ENCODE results near the gene SMAD3.
"Not testable (repeated sequence)": the region's sequence is repeated elsewhere in the genome, so short reads cannot be mapped to it uniquely, and the experiment has no call there.

The SMAD3 gene

DNA sequence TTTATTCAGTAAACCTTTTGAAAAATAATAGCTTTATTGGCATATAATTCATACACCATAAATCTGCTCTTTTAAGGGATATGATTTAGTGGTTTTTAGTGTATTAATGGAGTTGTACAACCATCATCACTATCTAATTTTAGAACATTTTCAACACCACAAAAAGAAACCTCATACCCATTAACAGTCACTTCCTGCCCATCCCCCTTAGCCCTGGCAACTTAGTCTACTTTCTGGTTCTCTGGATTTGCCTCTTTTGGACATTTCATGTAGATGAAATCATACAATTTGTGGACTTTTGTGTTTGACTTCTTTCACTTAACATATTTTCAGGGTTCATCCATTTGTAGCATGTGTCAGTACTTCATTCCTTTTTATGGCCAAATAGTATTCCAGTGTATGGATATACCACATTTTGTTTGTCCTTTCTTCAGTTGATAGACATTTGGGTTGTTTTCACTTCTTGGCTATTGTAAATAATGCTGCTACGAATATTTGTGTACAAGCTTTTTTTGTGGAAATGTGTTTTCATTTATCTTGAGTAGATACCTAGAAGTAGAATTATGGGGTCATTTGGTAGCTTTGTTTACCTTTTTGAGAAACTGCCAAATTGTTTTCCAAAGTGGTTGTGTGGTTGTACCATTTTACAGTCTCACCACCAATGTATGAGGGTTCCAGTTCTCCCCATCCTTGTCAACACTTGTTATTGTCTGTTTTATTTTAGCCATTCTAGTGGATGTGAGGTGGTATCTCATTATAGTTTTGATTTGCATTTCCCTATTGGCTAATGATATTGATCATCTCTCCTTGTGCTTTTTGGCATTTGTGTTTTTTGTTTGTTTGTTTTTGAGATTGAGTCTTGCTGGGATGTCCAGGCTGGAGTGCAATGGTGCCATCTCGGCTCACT is 45.8 kb downstream of the SMAD3 start:
- no peak for DNase-seq (ENCODE audit: low spot score)

DNA sequence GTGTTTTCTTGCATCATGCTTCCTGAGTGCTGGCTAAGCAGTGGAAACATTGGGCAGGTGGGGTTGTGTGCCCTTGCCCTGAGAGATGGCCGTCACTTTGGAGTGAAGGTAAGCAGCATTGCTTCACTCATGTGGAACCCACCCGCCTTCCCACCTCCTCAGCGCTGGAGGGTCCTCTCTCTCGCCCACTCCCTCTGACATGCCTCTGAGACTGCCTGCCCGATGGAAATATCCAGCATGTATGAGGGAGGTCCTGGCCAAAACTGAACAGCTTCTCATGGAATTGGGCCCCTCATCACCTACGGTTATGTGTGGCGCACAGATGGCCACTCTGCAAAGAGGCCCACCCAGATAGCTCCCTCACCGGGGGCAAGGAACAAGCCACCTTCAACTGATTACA is 48.6 kb downstream of the SMAD3 start:
- DNase-seq (ENCODE audit: low spot score): no peak

DNA sequence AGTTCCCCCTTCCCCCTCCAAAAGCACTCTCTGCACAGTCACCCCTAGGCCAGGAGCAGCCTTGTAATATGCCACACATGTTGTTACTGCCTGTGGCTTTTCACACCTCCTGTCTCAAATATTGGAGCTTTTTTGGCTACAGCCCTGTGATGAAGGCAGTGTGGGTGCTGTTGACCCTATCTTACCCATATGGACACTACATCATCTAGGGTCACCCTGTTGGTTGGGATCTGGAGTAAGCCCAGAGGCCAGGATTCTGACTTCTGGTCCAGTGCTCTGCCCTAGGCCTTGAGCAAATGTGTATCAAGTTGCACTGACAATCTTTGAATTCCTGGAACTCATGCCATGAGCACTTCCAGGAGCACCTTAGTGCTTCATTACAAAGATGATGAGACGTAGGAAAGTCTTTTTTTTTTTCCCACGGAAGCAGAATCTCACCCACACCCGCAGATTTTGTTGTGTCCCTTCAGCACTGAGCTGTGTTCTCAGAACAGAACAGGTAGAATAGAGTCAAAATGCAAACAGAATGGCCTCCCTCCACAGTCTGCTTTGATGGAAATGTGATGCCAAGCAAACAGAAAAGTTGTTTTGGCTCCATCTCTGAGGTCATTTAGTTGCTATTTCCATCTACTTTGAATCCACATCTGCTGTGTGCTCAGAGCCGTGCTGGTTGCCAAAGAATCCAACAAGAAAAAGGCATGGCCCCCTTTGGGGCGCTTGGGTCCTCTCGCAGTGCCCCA is 49.6 kb downstream of the SMAD3 start:
- DNase-seq (ENCODE audit: low spot score): no peak

DNA sequence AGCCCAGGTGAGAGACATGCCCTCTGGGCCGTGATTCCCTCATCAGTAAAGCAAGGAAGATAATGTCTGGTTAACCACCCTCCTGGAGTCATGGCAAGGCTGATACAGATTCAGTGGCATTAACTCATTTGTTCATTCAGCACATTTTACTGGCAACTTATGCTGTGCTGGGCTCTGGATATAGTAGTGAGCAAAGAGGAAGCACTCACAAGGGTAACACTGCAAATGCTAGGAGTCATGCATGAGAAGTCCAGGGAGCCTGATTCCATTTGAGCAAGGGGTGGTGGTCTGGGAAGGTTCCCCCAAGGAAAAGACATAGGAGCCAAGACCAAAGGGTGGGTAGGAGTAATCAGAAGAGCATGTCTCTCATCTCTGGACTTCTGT is 50.2 kb downstream of the SMAD3 start:
- DNase-seq (ENCODE audit: low spot score): no peak

DNA sequence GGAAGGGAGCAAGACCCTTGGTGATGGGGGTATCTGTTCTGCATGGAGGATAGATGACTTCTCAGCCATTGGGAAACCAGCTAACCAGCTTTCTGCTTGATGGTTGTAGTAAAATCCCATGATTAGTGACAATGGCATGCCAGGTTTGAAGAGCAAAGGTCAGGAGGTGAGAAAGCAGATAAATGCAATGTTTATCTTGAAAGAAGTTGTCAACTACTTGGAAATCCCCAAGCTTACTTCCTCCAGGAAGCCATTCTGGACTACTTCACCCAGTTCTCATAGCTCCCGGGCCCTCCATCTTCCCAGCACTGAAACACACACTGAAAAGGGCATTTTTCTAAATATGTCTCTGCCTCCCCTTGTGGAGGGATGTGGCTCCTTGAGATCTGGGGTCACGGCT is 51.3 kb downstream of the SMAD3 start:
- DNase-seq (ENCODE audit: low spot score): peak; percentile 69

DNA sequence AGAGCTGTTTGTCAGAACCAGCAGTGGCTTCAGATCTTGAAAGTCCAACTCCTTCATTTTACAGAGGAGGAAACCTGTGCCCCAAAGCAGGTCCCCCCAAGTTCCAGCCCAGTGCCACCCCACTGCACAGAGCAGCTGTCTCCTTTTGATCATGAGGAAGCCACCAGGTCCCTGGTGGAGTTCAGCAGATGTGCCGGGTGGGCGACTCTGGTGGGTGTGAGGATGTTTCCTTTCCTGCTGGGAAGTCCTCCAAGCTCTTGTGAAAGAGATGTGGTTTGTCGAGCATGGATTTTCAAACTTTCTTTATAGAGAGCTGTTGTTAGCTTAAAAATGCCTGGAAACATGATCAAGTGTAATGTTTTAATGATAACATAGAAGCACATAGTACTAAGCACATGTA is 52.0 kb downstream of the SMAD3 start:
- DNase-seq (ENCODE audit: low spot score): no peak

DNA sequence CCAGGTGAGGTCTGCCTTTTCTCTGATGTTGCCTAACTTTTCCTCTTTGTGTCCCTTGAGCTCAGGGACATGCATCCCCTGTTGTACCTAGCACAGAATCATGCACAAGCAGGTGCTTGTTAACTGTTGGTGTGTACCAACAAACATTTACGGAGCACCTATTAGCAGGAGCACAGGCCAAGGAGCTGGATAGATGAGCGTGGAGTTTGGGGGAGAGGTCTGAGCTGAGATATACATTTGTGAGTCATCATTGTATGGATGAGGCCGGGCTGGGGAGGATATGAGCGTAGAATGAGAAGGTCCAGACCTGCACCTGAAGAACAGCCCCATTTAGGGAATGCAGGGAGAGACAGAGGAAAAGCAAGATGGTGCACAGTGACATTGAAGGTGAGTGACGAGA is 53.4 kb downstream of the SMAD3 start:
- DNase-seq (ENCODE audit: low spot score): no peak

DNA sequence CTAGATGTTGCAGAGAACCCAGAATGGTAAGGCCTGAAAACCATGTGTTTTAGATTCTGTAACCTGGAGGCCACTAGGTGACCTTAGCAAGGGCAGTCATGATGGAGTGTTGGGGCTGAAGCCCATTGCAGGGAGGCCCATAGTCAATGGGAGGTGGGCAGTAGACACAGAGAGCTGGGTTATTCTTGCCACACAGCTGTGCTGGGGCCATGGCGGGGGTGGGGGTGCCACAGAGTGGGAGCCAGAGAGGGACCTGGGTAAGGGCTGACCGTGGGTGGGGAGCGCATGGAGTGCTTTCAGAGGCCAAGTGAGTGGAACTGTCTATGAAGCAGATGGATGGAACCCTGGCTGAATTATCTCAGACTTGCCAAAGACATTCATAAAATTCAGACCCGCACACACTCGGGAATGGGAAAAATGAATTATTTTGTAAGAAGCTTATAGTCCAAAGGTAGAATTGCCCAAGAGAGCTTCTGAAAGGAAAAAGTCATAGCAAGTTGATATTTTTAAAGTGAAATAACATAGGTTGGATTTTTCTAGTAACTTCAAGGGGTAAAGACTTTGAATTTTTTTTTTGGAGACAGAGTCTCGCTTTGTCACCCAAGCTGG is 53.9 kb downstream of the SMAD3 start:
- DNase-seq (ENCODE audit: low spot score): no peak

DNA sequence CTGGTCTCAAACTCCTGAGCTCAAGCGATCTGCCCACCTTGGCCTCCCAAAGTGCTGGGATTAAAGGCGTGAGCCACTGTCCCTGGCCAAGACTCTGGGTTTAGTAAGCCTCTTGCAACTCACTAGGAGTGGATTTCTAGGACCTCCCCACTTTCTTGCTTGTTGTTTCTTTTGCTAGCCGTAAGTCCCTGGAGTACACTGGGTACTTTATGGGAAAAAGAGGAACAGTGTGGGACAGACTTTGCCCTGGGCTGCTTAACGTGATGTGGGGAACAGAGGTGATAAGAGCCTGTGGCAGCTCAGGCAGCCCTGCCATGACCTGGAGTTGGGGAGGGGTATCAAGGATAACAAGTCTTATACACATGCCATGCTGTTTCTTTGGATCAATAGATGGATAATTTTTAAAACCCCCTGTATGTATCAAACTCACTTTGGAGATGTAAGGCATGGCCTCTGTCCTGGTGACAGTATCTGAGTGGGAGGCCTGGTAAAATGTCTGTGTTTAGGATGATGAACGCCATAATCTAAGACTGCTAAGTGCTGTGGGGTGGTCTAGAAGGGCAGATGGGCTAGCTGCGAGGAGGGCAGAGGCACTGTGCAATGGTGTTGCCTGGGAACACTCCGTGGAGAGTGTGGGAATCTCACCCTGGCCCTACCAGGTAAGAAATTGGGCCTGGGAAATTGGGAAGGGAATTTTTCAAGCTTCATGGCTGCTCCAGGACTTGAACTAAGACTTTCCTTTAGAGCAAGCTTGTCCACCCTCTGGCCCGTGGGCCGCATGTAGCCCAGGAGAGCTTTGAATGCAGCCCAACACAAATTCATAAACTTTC is 54.8 kb downstream of the SMAD3 start:
- DNase-seq (ENCODE audit: low spot score): no peak

DNA sequence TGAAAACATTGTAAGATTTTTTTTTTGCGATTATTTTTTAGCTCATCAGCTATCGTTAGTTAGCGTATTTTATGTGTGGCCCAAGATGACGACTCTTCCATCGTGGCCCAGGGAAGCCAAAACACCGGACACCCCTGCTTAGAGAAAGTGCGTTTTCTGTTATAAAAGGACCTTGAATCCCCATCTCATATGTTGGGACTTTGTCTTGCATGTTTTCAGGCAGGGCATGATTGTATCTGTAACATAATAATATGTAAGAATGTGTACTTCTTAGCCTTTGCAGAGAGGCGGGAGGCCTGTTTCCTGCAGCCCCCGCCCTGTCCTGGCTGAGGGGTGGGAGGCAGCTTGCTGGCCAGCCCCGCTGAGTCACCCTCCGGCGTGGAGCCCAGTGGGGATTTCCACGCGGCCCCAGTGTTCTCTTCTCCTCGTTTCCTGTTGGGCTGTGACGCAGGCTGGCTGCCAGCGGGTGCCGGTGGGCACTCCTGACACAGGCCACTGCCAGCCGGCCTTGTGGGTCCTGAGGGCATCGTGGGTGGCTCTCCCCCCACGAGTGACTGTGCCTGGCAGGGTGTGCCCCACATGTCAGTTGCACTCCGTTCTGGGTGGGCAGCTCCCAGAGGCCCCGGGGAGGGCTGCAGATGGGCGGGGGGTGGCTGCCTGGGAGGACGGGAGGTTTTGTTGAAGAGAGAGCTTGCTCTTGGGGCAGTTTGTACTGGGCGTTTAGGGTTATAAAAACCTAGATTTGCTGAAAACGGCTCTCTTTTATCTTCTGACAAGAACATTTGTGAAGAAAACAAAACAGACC is 55.6 kb downstream of the SMAD3 start:
- DNase-seq (ENCODE audit: low spot score): no peak

DNA sequence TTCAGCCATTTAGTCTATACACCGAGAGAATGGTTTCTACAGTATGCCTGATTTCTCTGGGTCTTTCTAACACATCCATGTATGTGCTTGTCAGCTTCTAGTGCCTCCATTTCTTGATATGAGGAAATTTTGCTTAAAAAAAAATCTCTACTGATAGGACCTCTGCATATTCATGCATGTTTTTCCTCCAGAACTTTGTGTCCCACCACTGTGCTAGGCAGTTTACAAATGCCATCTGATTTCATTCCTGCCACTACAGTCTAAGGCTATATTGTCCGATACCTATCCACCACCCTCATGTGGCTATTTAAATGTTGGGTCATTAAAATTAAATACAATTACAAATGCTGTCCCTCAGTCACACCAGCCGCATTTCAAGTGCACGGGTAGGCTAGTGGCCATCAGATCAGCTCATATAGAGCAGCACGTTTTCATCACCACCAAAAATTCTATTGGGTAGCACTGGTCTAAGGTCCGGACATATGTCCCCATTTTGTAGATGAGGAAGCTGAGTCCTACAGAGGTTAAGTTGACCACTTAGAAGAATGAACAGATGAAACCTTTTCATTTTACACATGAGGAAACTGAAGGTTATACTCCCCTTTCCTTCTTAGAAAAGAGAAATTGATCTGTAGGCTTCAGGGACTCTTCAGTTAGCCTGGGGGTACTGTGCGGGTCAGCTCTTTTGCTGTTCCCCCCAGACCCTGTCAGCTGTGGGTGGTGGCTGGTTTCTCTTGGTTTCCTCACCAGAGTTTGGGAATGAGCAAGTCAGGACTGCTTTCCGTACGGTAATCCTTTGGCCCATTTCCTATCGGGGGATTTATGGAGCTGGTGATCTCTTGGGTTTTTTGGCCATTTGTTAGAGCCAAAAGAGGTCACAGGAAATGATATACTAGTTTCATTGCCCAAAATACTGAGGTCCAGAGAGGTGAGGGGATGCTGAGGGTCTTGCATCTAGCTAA is 56.5 kb downstream of the SMAD3 start:
- no peak for DNase-seq (ENCODE audit: low spot score)

DNA sequence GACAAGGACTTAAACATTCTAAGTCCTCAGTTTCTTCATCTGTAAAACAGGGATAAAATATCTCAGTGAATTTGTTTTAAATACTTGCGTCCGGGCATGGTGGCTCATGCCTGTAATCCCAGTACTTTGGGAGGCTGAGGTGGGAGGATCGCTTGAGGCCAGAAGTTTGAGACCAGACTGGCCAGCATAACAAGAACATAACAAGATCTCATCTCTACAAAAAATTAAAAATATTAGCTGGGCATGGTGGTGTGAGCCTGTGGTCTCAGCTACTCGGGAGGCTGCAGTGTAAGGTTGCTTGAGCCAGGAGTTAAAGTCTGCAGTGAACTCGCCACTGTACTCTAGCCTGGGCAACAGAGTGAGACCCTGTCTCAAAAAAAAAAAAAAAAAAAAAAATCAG is 57.4 kb downstream of the SMAD3 start:
- DNase-seq (ENCODE audit: low spot score): not testable (repeated sequence)

DNA sequence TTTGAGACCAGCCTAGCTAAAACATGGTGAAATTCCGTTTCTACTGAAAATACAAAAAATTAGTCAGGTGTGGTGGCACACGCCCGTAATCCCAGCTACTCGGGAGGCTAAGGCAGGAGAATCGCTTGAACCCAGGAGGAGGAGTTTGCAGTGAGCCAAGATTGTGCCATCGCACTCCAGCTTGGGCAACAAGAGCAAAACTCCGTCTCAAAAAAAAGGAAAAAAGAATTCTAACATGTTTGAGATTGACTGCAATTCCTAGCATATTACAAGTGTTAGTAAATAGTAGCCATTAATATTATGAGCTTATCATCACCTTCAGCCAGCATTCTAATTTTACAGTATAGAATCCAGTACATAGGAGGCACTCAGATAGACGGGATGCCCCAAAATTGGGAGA is 57.9 kb downstream of the SMAD3 start:
- DNase-seq (ENCODE audit: low spot score): not testable (repeated sequence)

DNA sequence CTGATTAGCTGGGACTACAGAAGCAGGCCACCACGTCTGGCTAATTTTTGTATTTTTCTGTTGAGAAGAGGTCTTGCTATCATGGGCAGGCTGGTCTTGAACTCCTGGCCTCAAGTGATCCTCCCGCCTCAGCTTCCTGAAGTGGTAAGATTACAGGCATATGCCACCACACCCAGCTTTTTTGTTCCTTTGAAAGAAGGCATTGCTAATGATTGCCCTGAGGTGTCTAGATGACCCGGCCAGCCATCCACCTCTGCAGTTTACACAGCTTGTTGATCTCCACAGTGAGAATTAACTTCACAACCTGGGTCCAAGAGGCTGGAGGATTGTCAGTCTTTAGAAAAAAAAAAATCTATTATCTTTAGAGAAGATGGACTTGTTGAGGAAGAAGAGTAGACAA is 58.7 kb downstream of the SMAD3 start:
- no peak for DNase-seq (ENCODE audit: low spot score)

DNA sequence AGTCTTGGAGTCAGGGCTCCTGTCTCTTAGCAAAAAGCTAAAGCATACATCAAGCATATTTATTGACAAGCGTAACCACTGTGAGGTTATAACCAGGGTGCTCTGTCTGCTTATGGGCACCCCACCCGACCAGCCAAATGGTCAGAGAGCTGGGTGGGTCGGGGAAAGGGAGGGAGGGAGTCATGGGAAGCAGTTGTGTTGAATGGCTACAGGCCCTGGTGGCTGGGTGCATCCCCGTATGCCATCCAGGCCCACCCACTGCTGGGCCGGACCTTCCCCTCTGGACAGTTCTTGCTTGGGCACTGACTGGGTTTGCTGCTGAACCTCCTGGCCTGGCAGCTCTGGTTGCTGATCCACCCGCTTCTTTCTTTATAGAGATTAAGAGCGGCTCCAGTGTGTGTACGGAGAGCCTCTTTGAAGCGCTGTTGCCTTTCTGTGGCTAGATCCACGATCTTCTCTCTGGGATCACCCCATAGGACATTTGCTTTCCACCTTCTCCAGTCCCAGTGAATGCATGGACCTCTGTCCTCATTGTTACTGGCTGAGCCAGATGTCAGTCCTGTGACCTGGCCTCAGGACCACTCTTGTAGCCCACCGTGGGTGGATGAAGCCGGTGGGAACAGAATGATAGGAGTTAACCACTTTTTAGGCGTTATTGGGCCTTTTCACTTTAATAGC is 59.6 kb downstream of the SMAD3 start:
- DNase-seq (ENCODE audit: low spot score): no peak

DNA sequence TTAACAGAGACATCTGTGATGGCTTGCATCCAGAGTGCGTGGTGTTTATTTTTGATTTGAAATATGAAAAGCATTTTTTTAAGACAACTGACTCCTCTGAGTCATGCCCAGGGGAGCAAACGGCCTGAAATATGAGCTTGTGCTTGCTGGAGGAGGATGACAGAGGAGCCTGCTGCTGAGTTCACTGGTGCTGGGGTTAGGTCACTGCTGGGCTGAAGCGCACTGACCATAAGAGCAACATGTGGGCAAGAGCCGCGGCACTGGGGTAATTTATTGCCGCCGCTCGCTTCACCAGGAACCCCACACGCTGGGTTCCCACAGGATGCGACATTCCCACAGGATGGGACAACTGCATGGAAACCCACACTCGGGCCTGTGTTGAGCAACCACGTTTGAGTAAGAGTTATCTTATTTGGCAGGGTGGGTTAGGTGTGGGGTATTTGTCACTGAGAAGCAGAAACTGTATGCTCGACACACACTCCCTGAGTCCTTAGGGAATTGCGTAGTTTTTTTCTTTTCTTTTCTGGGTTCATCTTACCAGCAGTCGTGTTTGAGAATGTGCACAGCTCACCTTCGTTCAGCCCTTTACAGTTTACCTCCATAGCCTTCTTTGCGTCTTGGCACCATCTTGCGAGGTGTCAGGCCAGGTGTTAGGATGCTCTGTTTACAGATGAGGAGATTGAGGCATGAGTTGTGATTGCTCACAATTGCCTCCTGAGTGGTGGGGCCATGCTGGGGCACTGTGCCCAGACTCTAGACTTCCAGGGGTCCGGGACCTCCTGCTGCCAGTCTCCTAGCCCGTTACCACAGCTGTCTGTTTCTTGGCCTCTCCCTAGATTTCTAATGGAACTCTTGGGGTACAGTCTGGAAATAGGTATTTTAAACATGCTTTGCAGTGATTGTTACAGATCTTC is 60.4 kb downstream of the SMAD3 start:
- no peak for DNase-seq (ENCODE audit: low spot score)

DNA sequence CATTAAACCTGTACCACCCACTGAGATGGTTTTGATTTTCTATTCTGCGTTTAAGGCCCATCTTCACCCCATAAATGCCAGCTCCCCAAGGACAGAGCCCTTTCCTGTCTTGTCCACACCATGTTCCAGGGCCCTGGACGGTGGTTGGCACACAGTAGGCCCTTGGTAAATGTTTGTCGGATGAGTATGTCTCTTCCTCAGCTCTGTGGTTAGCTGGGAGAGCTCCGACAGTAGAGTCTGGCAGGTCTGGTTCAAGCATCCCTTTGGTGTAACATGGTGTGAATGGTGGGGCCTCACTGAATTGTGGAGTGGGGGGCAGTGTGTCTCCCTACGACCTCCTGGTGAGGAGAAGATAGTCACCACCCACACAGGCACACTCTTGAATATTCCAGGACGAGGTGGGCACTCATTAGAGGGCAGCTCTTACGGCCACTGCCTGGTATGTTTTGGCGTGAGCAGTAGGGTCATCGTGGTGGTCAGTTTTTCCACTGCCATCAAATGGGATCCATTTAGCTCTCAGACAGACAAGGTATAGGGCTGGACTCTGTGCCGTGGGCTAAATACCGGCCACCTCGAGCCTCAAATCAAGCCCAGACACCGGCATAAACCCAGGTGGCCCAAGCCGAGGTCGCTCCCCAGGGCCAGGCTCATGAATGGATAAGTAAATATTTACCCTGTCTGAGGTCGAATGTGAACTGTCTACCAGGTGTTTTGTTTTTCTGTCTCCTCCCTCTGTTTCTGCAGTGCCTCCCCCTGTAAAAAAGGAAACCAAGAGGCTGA is 61.3 kb downstream of the SMAD3 start:
- peak; percentile 71 for DNase-seq (ENCODE audit: low spot score)

DNA sequence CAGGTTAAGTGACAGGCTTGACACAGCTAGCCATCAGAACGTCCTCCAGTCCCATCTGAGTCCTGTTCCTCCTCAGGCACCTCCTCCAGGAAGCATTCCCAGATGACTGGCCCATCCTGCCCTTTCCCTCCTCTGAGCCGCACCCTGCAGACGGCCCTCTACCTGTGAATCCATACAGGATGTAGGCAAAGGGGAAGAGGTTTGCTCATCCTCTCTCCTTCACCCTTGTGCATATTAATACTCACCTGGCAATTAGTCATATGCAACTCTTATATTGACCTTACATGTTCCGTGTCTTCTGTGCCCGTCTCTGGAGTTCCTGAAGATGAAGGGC is 61.9 kb downstream of the SMAD3 start:
- DNase-seq (ENCODE audit: low spot score): no peak
